ENCODE measurements around the gene CELA1. TPM values are rescaled to one million over a fixed set of nuclear protein-coding genes. Genes with fewer than 3 reads are reported as not detected.

The CELA1 gene
- total and polyA plus RNA-seq, 2 of the 13 experiments (the other 11 are each of a cell fraction or from before 2014, with no cell fraction given) = not detected

DNA sequence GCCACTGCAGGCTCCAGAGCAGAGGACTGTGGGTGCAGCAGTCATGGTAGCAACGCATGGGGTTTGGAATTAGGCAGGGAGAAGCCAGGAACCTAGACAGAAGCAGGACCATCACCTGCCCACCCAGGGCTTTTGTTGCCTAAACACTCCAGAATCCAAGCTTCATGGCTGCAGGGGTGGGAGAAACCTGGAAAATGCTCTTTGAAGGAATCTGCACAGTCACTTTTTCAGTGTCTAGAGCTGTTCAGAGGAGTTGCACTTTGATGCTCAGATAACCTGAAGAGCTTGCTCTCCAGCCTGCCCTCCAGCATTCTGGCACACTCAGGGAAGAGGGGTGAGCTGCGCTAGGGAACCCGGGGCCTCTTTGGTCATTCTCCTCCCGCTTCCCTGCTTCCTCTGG lies 1.6 kb upstream of the CELA1 start:
- H3K9me3 ChIP-seq (ENCODE audit: low read length) = no peaks in the 10 kb centered on the region
- FAIRE-seq (no peak), DNase-seq (ENCODE audit: low spot score) (no peak), ATAC-seq (no peak)
- peaks cover 6% of the 10 kb centered on the region for H3K4me1 ChIP-seq (ENCODE audit: insufficient read depth, low read length)
- no peak overlapping the region for H3K9ac ChIP-seq (ENCODE audit: insufficient read depth, low read depth, low read length)
- no TSS peak for BruUV-seq (replicated peaks)
- no peaks in the 10 kb centered on the region for H3K79me2 ChIP-seq (ENCODE audit: insufficient read depth, low read length)
- H3K27me3 ChIP-seq (ENCODE audit: control insufficient read depth in 1 of 2, insufficient read depth in 2 of 2, low read length in 2 of 2) = peaks cover 0 to 2% of the 10 kb centered on the region in 2 experiments; a peak in 2 of 5 replicates
- intact Hi-C loops (cut with micrococcal nuclease; ENCODE audit: unreplicated experiment) = loop anchor here (10.0 kb wide), 1 partner anchor 583 kb away; the partner anchor contains the start of gene ATF1
- no peaks in the 10 kb centered on the region for H4K20me1 ChIP-seq (ENCODE audit: insufficient read depth, low read length)
- no peak overlapping the region for H3K27ac ChIP-seq (ENCODE audit: extremely low read length, insufficient read depth, low read length)
- in situ Hi-C loops (cut with HindIII; ENCODE audit: extremely low pct_ligation_motif_present, low pct_unique_long_range_greater_than_20kb) = no loop called here
- WGBS (ENCODE audit: low lambda C conversion rate) = 34% methylated on average over 4 of the region's 4 CpGs
- H3K4me2 ChIP-seq (ENCODE audit: low read depth, low read length) = no peak overlapping the region
- CTCF ChIA-PET (ENCODE audit: low intra/inter-chr PET ratio, low total read pairs) = no interaction called here
- no peak overlapping the region for H2AFZ ChIP-seq (ENCODE audit: low read length)
- no peak overlapping the region for H3K4me3 ChIP-seq (replicated peaks in 1 of 3; ENCODE audit: insufficient read depth in 1 of 3, low read depth in 2 of 3, low read length in 3 of 3)
- no peaks in the 10 kb centered on the region for H3K36me3 ChIP-seq (replicated peaks in 1 of 2; ENCODE audit: control insufficient read depth in 1 of 2, insufficient read depth in 2 of 2, low read length in 2 of 2)
- POLR2A ChIA-PET = no interaction called here
- TF ChIP-seq BHLHE40 (IDR thresholded peaks at IDR 0.05; ENCODE audit: low read length) (no peak), POLR2AphosphoS2 (IDR thresholded peaks at IDR 0.05; ENCODE audit: low read depth, low read length) (no peak), SRSF4 (IDR thresholded peaks at IDR 0.05; ENCODE audit: low read depth, low read length, poor library complexity, severe bottlenecking) (no peak), SKI (IDR thresholded peaks at IDR 0.05; ENCODE audit: partially characterized antibody) (no peak), ZNF747 (CRISPR knock-in tag; IDR thresholded peaks at IDR 0.05; ENCODE audit: borderline replicate concordance) (no peak), PRDM10 (CRISPR knock-in tag; IDR thresholded peaks at IDR 0.05; ENCODE audit: low read depth) (no peak), XRCC5 (optimal IDR thresholded peaks at IDR 0.05; ENCODE audit: low read length) (no peak), WIZ (CRISPR knock-in tag; IDR thresholded peaks at IDR 0.05) (no peak), ZNF512 (CRISPR knock-in tag; IDR thresholded peaks at IDR 0.05) (no peak), TCF7L2 (IDR thresholded peaks at IDR 0.05; ENCODE audit: low read depth, low read length) (no peak), ZNF816 (CRISPR knock-in tag; IDR thresholded peaks at IDR 0.05; ENCODE audit: borderline replicate concordance) (no peak), ZNF674 (CRISPR knock-in tag; IDR thresholded peaks at IDR 0.05; ENCODE audit: low read depth) (no peak), SMC3 (IDR thresholded peaks at IDR 0.05; ENCODE audit: low read length) (no peak), PHF8 (CRISPR knock-in tag; IDR thresholded peaks at IDR 0.05) (no peak), ELF4 (CRISPR knock-in tag; IDR thresholded peaks at IDR 0.05; ENCODE audit: borderline replicate concordance) (no peak), ZBTB20 (CRISPR knock-in tag; IDR thresholded peaks at IDR 0.05; ENCODE audit: borderline replicate concordance, low read depth) (no peak)
- TF ChIP-seq, protein P1, sequence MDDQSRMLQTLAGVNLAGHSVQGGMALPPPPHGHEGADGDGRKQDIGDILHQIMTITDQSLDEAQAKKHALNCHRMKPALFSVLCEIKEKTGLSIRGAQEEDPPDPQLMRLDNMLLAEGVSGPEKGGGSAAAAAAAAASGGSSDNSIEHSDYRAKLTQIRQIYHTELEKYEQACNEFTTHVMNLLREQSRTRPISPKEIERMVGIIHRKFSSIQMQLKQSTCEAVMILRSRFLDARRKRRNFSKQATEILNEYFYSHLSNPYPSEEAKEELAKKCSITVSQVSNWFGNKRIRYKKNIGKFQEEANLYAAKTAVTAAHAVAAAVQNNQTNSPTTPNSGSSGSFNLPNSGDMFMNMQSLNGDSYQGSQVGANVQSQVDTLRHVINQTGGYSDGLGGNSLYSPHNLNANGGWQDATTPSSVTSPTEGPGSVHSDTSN (CRISPR knock-in tag; IDR thresholded peaks at IDR 0.05; ENCODE audit: borderline replicate concordance) = no peak
- TF ChIP-seq, protein P2, sequence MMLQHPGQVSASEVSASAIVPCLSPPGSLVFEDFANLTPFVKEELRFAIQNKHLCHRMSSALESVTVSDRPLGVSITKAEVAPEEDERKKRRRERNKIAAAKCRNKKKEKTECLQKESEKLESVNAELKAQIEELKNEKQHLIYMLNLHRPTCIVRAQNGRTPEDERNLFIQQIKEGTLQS (CRISPR knock-in tag; IDR thresholded peaks at IDR 0.05) = no peak
- TF ChIP-seq, protein P3, sequence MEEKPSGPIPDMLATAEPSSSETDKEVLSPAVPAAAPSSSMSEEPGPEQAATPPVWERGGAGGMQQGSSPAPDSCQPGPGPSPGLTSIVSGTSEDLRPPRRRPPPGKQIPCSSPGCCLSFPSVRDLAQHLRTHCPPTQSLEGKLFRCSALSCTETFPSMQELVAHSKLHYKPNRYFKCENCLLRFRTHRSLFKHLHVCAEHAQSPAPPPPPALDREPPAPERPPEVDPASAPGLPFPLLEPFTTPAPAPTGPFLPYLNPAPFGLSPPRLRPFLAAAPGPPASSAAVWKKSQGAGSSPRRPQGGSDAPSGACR (CRISPR knock-in tag; IDR thresholded peaks at IDR 0.05) = no peak

Data from HepG2 (cell line).